ENCODE data around the gene CABP1.

The CABP1 gene

GRCh38 chr12:120698665-120699064 is 58.2 kb downstream of the CABP1 start:
- DNase-seq, result no peak

DNA sequence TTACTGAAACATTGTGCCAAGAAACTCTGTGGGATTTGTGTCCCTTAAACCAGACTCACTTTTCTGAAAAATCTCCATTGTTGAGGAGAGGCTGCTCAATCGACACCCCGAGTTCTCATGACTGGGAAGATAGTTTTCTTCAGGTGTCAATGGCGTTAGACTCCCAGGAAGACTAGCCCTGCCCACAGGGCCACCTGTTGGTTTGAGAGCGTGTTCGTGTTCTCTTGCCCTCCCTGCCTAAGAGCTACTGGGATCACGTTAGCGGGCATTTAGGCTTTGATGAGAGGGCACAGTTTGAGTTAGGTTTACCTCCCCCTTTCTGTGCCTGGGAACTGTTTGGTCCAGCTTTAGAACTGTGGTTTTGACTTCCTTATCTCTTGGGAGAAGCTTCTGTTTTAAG is 59.1 kb downstream of the CABP1 start:
- DNase-seq, result no peak

- no peak for DNase-seq
Measured at GRCh38 chr12:120700886-120701285, 60.5 kb downstream of the CABP1 start.

- DNase-seq, result no peak
Measured at GRCh38 chr12:120702637-120703036, 62.2 kb downstream of the CABP1 start.

- DNase-seq, result no peak
Measured at GRCh38 chr12:120703311-120703942, 63.0 kb downstream of the CABP1 start.

- no peak for DNase-seq
Measured at GRCh38 chr12:120705618-120706017, 65.2 kb downstream of the CABP1 start.

DNA sequence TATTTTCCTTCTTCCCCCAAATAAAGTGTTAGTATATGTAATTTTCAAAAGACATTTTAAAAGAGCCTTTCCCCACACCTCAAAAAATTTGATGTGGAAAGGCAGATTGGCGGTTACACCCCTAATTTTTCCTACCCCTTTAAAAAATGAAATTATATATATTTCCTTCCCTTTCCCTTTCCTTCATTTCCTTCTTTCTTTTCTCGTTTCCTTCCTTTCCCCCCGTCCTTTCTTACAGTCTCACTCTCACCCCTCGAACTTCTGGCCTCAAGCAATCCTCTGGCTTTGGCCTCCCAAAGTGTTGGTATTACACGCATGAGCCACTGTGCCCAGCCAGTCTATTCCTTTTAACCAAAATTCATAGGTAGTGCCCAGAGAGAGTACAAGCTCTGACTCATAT is 65.6 kb downstream of the CABP1 start:
- DNase-seq, result no peak

- no peak for DNase-seq
Measured at GRCh38 chr12:120708651-120709050, 68.2 kb downstream of the CABP1 start.

GRCh38 chr12:120710031-120710804 is 69.8 kb downstream of the CABP1 start, which contains the start of gene UNC119B:
UNC119B (plus strand) TSS chr12:120710458; CDS start chr12:120710475, 17 bp downstream.
- no peak for DNase-seq

DNA sequence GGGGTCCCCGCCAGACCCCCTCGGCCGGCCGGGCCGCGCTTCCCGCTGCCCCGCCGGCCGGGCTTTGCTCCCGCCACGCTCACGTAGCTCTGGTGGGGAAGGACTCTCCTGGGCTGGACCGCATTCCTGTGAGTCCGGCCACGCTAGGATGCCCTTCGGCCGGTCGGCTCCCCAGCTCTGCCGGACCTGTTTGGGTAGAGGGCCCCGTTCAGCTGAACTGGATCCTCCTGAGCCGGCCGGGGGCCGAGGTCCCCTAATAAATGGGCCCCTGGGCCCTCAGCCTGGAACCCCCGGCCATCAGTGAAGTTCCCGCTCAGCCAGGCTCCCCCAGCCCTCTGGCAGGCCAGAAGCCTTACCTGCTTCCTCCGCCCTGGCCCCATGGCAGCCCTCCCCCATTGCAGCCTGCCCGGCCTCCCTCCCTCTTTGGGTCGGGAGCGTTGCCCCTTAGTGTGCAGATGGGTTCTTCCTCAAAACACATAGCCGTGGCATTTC is 70.4 kb downstream of the CABP1 start:
- no peak for DNase-seq

GRCh38 chr12:120711411-120711810 is 71.0 kb downstream of the CABP1 start:
- DNase-seq, result no peak

GRCh38 chr12:120712610-120713009 is 72.2 kb downstream of the CABP1 start:
- no peak for DNase-seq

- peak; percentile 54 for DNase-seq
Measured at GRCh38 chr12:120713861-120714482, 73.5 kb downstream of the CABP1 start.
